ENCODE data around the gene VN1R4. TPM values are rescaled to one million over a fixed set of nuclear protein-coding genes. Genes with fewer than 3 reads are reported as not detected.

Gene VN1R4
- total RNA-seq, 1 experiment from 2014 or later = not detected

Other genes with a start within 250 kb of the VN1R4 start
- not detected in 2 replicates for gene ERVV-2, start 223.0 kb downstream of the VN1R4 start, total RNA-seq (2014; rRNA removed; shearing (Covaris generic))
- 17.0 and 18.6 TPM in 2 replicates for gene ZNF160, start 164.3 kb downstream of the VN1R4 start, total RNA-seq (2014; rRNA removed; shearing (Covaris generic))
- 2.3 and 3.6 TPM in 2 replicates for gene ZNF415, start 134.8 kb downstream of the VN1R4 start, total RNA-seq (2014; rRNA removed; shearing (Covaris generic))
- 3.3 and 4.9 TPM in 2 replicates for gene ZNF347, start 108.7 kb downstream of the VN1R4 start, total RNA-seq (2014; rRNA removed; shearing (Covaris generic))
- gene ZNF665, start 74.4 kb downstream of the VN1R4 start, total RNA-seq (2014; rRNA removed; shearing (Covaris generic)) = not detected in 2 replicates
- not detected in 2 replicates for gene ZNF677, start 12.8 kb downstream of the VN1R4 start, total RNA-seq (2014; rRNA removed; shearing (Covaris generic))
- not detected in 2 replicates for gene VN1R2, start 9.4 kb downstream of the VN1R4 start, total RNA-seq (2014; rRNA removed; shearing (Covaris generic))
- gene ZNF845, start 66.0 kb upstream of the VN1R4 start, total RNA-seq (2014; rRNA removed; shearing (Covaris generic)) = 10.0 and 11.5 TPM in 2 replicates
- gene ZNF525, start 98.0 kb upstream of the VN1R4 start, total RNA-seq (2014; rRNA removed; shearing (Covaris generic)) = 11.9 and 23.0 TPM in 2 replicates
- gene ZNF765, start 127.4 kb upstream of the VN1R4 start, total RNA-seq (2014; rRNA removed; shearing (Covaris generic)) = 10.3 and 13.8 TPM in 2 replicates
- gene ZNF761, start 164.3 kb upstream of the VN1R4 start, total RNA-seq (2014; rRNA removed; shearing (Covaris generic)) = 10.3 and 17.7 TPM in 2 replicates
- gene ZNF813, start 200.0 kb upstream of the VN1R4 start, total RNA-seq (2014; rRNA removed; shearing (Covaris generic)) = 0.37 and 0.75 TPM in 2 replicates

Measured in G401 (cell line).